Osteoblast (primary cell): Measurements from ENCODE around the gene CUEDC1. TPM values are rescaled to one million over a fixed set of nuclear protein-coding genes. Genes with fewer than 3 reads are reported as not detected.

Experiments used
- DNase-seq: peaks from one replicate; pipeline ENCODE4 v3.0.0; 2011; ENCODE audit warnings: low spot score, mixed read lengths; ENCODE audit not compliant: insufficient read length; ENCODE audit errors: missing footprints
- H2AFZ ChIP-seq: 2 replicates; pipeline ENCODE4 v1.6.0; 2011; ENCODE audit warnings: mild to moderate bottlenecking, low read length
- H3K27ac ChIP-seq: 2 replicates; pipeline ENCODE4 v1.5.1; 2011; ENCODE audit warnings: mild to moderate bottlenecking, low read depth, low read length, moderate library complexity
- H3K27me3 ChIP-seq: 2 replicates; pipeline ENCODE4 v1.6.0; 2012; ENCODE audit warnings: mild to moderate bottlenecking, control low read depth, inconsistent platforms, low read length, moderate library complexity; ENCODE audit not compliant: insufficient read depth
- H3K36me3 ChIP-seq: 2 replicates; pipeline ENCODE4 v1.5.1; 2011; ENCODE audit warnings: mild to moderate bottlenecking, low read length, control low read depth, moderate library complexity; ENCODE audit not compliant: insufficient read depth
- H3K4me1 ChIP-seq: 2 replicates; pipeline ENCODE4 v1.5.1; 2011; ENCODE audit warnings: mild to moderate bottlenecking, low read length, control low read depth, moderate library complexity; ENCODE audit not compliant: insufficient read depth
- H3K4me2 ChIP-seq: 2 replicates; pipeline ENCODE4 v1.6.0; 2011; ENCODE audit warnings: mild to moderate bottlenecking, low read length; ENCODE audit not compliant: insufficient read depth
- H3K4me3 ChIP-seq: fragments of 200-600 bp; sonication (generic); 3 replicates; pipeline ENCODE4 v1.5.1; 2012; ENCODE audit warnings: mild to moderate bottlenecking, low read length, inconsistent platforms; ENCODE audit not compliant: insufficient read depth
- H3K79me2 ChIP-seq: 2 replicates; pipeline ENCODE4 v1.6.0; 2012; ENCODE audit warnings: mild to moderate bottlenecking, low read length, control low read depth, inconsistent platforms; ENCODE audit not compliant: insufficient read depth
- H3K9me3 ChIP-seq: 2 replicates; pipeline ENCODE4 v1.5.1; 2011; ENCODE audit warnings: low read depth, low read length, control low read depth
- H4K20me1 ChIP-seq: 2 replicates; pipeline ENCODE4 v1.6.0; 2012; ENCODE audit warnings: mild to moderate bottlenecking, low read length, control low read depth; ENCODE audit not compliant: insufficient read depth
- CTCF ChIP-seq: IDR thresholded peaks from 2 replicates; pipeline ENCODE4 v1.5.1; 2011; ENCODE audit warnings: mild to moderate bottlenecking, low read depth, low read length, moderate library complexity; ENCODE audit errors: extremely low read depth
- total RNA-seq: library from RNA; depleted of rRNA; stranded (reverse); fragments of >200 nt; gene quantifications from 2 replicates; pipeline ENCODE4 v1.2.3, GENCODE V29; 2012

CUEDC1 gene
- total RNA-seq, 1 donor: 21.0 TPM

GRCh38 chr17:57834146-57834741 is 121.0 kb downstream of the CUEDC1 start:
- peak overlapping the region; percentile 32 for H2AFZ ChIP-seq
- H4K20me1 ChIP-seq: no peaks in the 10 kb centered on the region
- no peak overlapping the region for H3K27ac ChIP-seq
- TF ChIP-seq CTCF: no peak
- H3K36me3 ChIP-seq: peaks cover 10% of the 10 kb centered on the region
- no peaks in the 10 kb centered on the region for H3K9me3 ChIP-seq
- DNase-seq: no peak
- no peaks in the 10 kb centered on the region for H3K79me2 ChIP-seq
- no peak overlapping the region for H3K4me3 ChIP-seq
- H3K4me1 ChIP-seq: peaks cover 11% of the 10 kb centered on the region
- H3K27me3 ChIP-seq: no peaks in the 10 kb centered on the region
- H3K4me2 ChIP-seq: peak overlapping the region; percentile 7

- H3K9me3 ChIP-seq: no peaks in the 10 kb centered on the region
Observed at GRCh38 chr17:57833179-57833939, 121.9 kb downstream of the CUEDC1 start.

GRCh38 chr17:57832314-57833178 is 122.7 kb downstream of the CUEDC1 start:
- Histone ChIP-seq H2AFZ (peak overlapping the region; percentile 81), H3K4me3 (peak overlapping the region; percentile 69), H3K27me3 (no peaks in the 10 kb centered on the region), H3K79me2 (no peaks in the 10 kb centered on the region), H3K4me2 (peak overlapping the region; percentile 91), H3K27ac (no peak overlapping the region), H3K4me1 (peaks cover 11% of the 10 kb centered on the region), H3K9me3 (no peaks in the 10 kb centered on the region), H4K20me1 (no peaks in the 10 kb centered on the region), H3K36me3 (no peaks in the 10 kb centered on the region)
- no peak for TF ChIP-seq CTCF
- no peak for DNase-seq

More at GRCh38 chr17:57833179-57833939, 121.9 kb downstream of the CUEDC1 start:
- Histone ChIP-seq H2AFZ (peak overlapping the region; percentile 81), H3K27ac (no peak overlapping the region), H3K79me2 (no peaks in the 10 kb centered on the region), H3K4me2 (peak overlapping the region; percentile 91), H3K4me1 (peaks cover 11% of the 10 kb centered on the region), H3K36me3 (peaks cover 2% of the 10 kb centered on the region), H4K20me1 (no peaks in the 10 kb centered on the region), H3K27me3 (no peaks in the 10 kb centered on the region), H3K4me3 (peak overlapping the region; percentile 69)
- TF ChIP-seq CTCF: peak; percentile 95
- no peak for DNase-seq
